Kidney epithelial cell (primary cell): ENCODE data around the gene COL13A1. TPM values are rescaled to one million over a fixed set of nuclear protein-coding genes. Genes with fewer than 3 reads are reported as not detected.
A peak's percentile ranks its signal among the peaks of the same experiment; 100 is the strongest.

Experiments used
- DNase-seq: peaks from one replicate; pipeline ENCODE4 v3.0.0-alpha.2; 2010; ENCODE audit warnings: low read depth
- H3K27me3 ChIP-seq: 2 replicates; pipeline ENCODE4 v1.6.0; 2011; ENCODE audit warnings: low read length; ENCODE audit not compliant: control insufficient read depth, insufficient read depth
- H3K36me3 ChIP-seq: 2 replicates; pipeline ENCODE4 v1.5.1; 2011; ENCODE audit warnings: low read length; ENCODE audit not compliant: control insufficient read depth, insufficient read depth
- H3K4me3 ChIP-seq: 2 replicates; pipeline ENCODE4 v1.5.1; 2011; ENCODE audit warnings: low read depth, mild to moderate bottlenecking, control low read depth, low read length
- CTCF ChIP-seq: IDR thresholded peaks from 2 replicates; pipeline ENCODE4 v1.5.1; 2011; ENCODE audit warnings: mild to moderate bottlenecking, moderate library complexity, low read length, control low read depth, inconsistent platforms; ENCODE audit not compliant: insufficient read depth, poor library complexity, severe bottlenecking
- total RNA-seq: library from RNA; depleted of rRNA; stranded (reverse); fragments of >200 nt; gene quantifications from 2 replicates; pipeline ENCODE4 v1.2.3, GENCODE V29; 2015

Gene COL13A1
- 0.41 and 1.7 TPM in 2 replicates for total RNA-seq

- no peak for DNase-seq
- Histone ChIP-seq H3K36me3 (no peaks in the 10 kb centered on the region), H3K27me3 (peaks cover 6% of the 10 kb centered on the region), H3K4me3 (peak within 1 kb of the TSS; percentile 34)
- TF ChIP-seq CTCF = no peak
Observed at GRCh38 chr10:69801434-69802315, at the start of gene COL13A1. TSS of gene COL13A1 (plus strand) at chr10:69801906. CDS start at chr10:69802424, 518 bp downstream.

- H3K36me3 ChIP-seq = no peaks in the 10 kb centered on the region
Observed at GRCh38 chr10:69752479-69752878, 49.2 kb upstream of the COL13A1 start.

GRCh38 chr10:69756279-69756678 lies 45.4 kb upstream of the COL13A1 start:
- Histone ChIP-seq H3K27me3 (peaks cover 8% of the 10 kb centered on the region), H3K4me3 (no peak overlapping the region), H3K36me3 (no peaks in the 10 kb centered on the region)
- no peak for TF ChIP-seq CTCF
- DNase-seq = no peak

More at GRCh38 chr10:69752479-69752878, 49.2 kb upstream of the COL13A1 start:
- peaks cover 16% of the 10 kb centered on the region for H3K27me3 ChIP-seq
- no peak for DNase-seq
- TF ChIP-seq CTCF = no peak
- H3K4me3 ChIP-seq = no peak overlapping the region

- peaks cover 6% of the 10 kb centered on the region for H3K27me3 ChIP-seq
- H3K36me3 ChIP-seq = no peaks in the 10 kb centered on the region
- no peak overlapping the region for H3K4me3 ChIP-seq
Observed at GRCh38 chr10:69757206-69757552, 44.5 kb upstream of the COL13A1 start.

GRCh38 chr10:69757553-69758309 lies 44.0 kb upstream of the COL13A1 start:
- DNase-seq = no peak
- peaks cover 3% of the 10 kb centered on the region for H3K27me3 ChIP-seq
- no peaks in the 10 kb centered on the region for H3K36me3 ChIP-seq
- no peak overlapping the region for H3K4me3 ChIP-seq
- no peak for TF ChIP-seq CTCF

More at GRCh38 chr10:69757206-69757552, 44.5 kb upstream of the COL13A1 start:
- no peak for DNase-seq
- TF ChIP-seq CTCF = no peak
